Activated T-cell treated with anti-CD3 and anti-CD28 coated beads for 48 hours (primary cell): ENCODE results near the gene PEAK3.

ENCODE experiments used
- DNase-seq: peaks from one replicate; pipeline ENCODE4 v3.0.0-alpha.2; 2020; ENCODE audit warnings: low read depth

The PEAK3 gene

GRCh38 chr19:2236314-2237050, 45.5 kb downstream of the PEAK3 start, which contains the start of the genes PLEKHJ1 and SF3A2:
PLEKHJ1 (minus strand) TSS chr19:2236329; CDS start chr19:2236248, 81 bp downstream.
SF3A2 (plus strand) TSS chr19:2236824; CDS start chr19:2243419, 6,595 bp downstream.
- DNase-seq, result peak; percentile 99

- DNase-seq, result no peak
Observed at GRCh38 chr19:2236064-2236313, 46.0 kb downstream of the PEAK3 start.

- DNase-seq, result no peak
Observed at GRCh38 chr19:2235381-2236063, 46.5 kb downstream of the PEAK3 start.

GRCh38 chr19:2234996-2235380, 47.0 kb downstream of the PEAK3 start:
- no peak for DNase-seq

GRCh38 chr19:2233601-2234280, 48.2 kb downstream of the PEAK3 start:
- no peak for DNase-seq

- DNase-seq, result no peak
Observed at GRCh38 chr19:2232286-2233151, 49.5 kb downstream of the PEAK3 start.

GRCh38 chr19:2231621-2232221, 50.3 kb downstream of the PEAK3 start:
- no peak for DNase-seq

GRCh38 chr19:2230807-2231533, 51.0 kb downstream of the PEAK3 start:
- DNase-seq, result no peak

GRCh38 chr19:2230033-2230531, 51.9 kb downstream of the PEAK3 start:
- DNase-seq, result no peak

- no peak for DNase-seq
Observed at GRCh38 chr19:2229103-2230032, 52.6 kb downstream of the PEAK3 start.

- DNase-seq, result no peak
Observed at GRCh38 chr19:2228157-2229030, 53.6 kb downstream of the PEAK3 start.

GRCh38 chr19:2227415-2228156, 54.4 kb downstream of the PEAK3 start:
- no peak for DNase-seq

GRCh38 chr19:2226840-2227360, 55.1 kb downstream of the PEAK3 start:
- DNase-seq, result no peak

GRCh38 chr19:2226051-2226839, 55.7 kb downstream of the PEAK3 start:
- DNase-seq, result no peak

GRCh38 chr19:2225415-2226050, 56.4 kb downstream of the PEAK3 start:
- no peak for DNase-seq

- no peak for DNase-seq
Observed at GRCh38 chr19:2224754-2225349, 57.1 kb downstream of the PEAK3 start.
